OCI-LY7 (cell line): ENCODE results near the gene RPS6KA2. TPM values are rescaled to one million over a fixed set of nuclear protein-coding genes. Genes with fewer than 3 reads are reported as not detected.
A peak's percentile ranks its signal among the peaks of the same experiment; 100 is the strongest.

ENCODE experiments used
- BruUV-seq: library from RNA; stranded (reverse); fragments of 400-500 nt; replicated peaks from 2 replicates; lab custom pipeline; 2021; lab: Mats Ljungman, UMichigan
- CTCF ChIA-PET: fragments of 300-600 bp; sonication (Branson Sonifier 250); formaldehyde crosslinking; loops from one replicate; lab custom pipeline; 2022; ENCODE audit warnings: antibody characterized with exemption; ENCODE audit not compliant: unreplicated experiment; lab: Charles Lee
- POLR2A ChIA-PET: fragments of 300-600 bp; sonication (Branson Sonifier 250); formaldehyde crosslinking; loops from one replicate; lab custom pipeline; 2022; ENCODE audit warnings: antibody characterized with exemption; lab: Charles Lee
- DNase-seq: peaks from one replicate; pipeline ENCODE4 v3.0.0-alpha.2; 2015; ENCODE audit warnings: low spot score
- H2AFZ ChIP-seq: fragments of 200-600 bp; sonication (generic), shearing (Covaris generic); 2 replicates; pipeline ENCODE4 v1.6.1; 2014; ENCODE audit warnings: mild to moderate bottlenecking, antibody characterized with exemption, low read length, moderate library complexity
- H3K27ac ChIP-seq: fragments of 200-600 bp; sonication (generic); 2 replicates; pipeline ENCODE4 v1.5.1; 2014; ENCODE audit warnings: mixed run types, low read depth, mild to moderate bottlenecking, moderate library complexity, low read length, inconsistent platforms; ENCODE audit not compliant: poor library complexity, severe bottlenecking
- H3K36me3 ChIP-seq: fragments of 200-600 bp; sonication (generic); 2 replicates; pipeline ENCODE4 v1.6.1; 2014; ENCODE audit warnings: mild to moderate bottlenecking, antibody characterized with exemption, low read length, moderate library complexity, mixed read lengths; ENCODE audit not compliant: insufficient read depth
- H3K4me1 ChIP-seq: fragments of 200-600 bp; sonication (generic); 2 replicates; pipeline ENCODE4 v1.5.1; 2014; ENCODE audit warnings: mild to moderate bottlenecking, low read length; ENCODE audit not compliant: insufficient read depth, poor library complexity, severe bottlenecking
- H3K4me2 ChIP-seq: fragments of 200-600 bp; sonication (generic); 2 replicates; pipeline ENCODE4 v1.6.1; 2014; ENCODE audit warnings: mild to moderate bottlenecking, low read length
- H3K4me3 ChIP-seq: fragments of 200-600 bp; sonication (generic); 2 replicates; pipeline ENCODE4 v1.5.1; 2014; ENCODE audit warnings: mild to moderate bottlenecking, low read depth, low read length; ENCODE audit not compliant: poor library complexity, severe bottlenecking
- H3K79me2 ChIP-seq: fragments of 200-600 bp; sonication (generic); 2 replicates; pipeline ENCODE4 v1.6.1; 2016; ENCODE audit warnings: low read depth, mild to moderate bottlenecking, low read length, moderate library complexity, mixed read lengths; ENCODE audit not compliant: insufficient read depth
- H3K9me2 ChIP-seq: fragments of 200-600 bp; sonication (generic); 2 replicates; pipeline ENCODE4 v1.6.1; 2016; ENCODE audit warnings: mild to moderate bottlenecking, low read length, mixed read lengths; ENCODE audit not compliant: insufficient read depth
- H3K9me3 ChIP-seq: fragments of 200-600 bp; sonication (generic); 2 replicates; pipeline ENCODE4 v1.6.1; 2014; ENCODE audit warnings: mild to moderate bottlenecking, mixed run types, low read length, mixed read lengths
- H4K20me1 ChIP-seq: fragments of 200-600 bp; sonication (generic); 2 replicates; pipeline ENCODE4 v1.6.1; 2014; ENCODE audit warnings: mild to moderate bottlenecking, antibody characterized with exemption, low read length, moderate library complexity, mixed read lengths; ENCODE audit not compliant: insufficient read depth
- EZH2phosphoT487 ChIP-seq: fragments of 200-600 bp; sonication (generic); IDR thresholded peaks from 2 replicates; pipeline ENCODE4 v1.6.1; 2018; ENCODE audit warnings: low read depth, borderline replicate concordance, mild to moderate bottlenecking, mixed run types, antibody characterized with exemption, low read length, moderate library complexity, mixed read lengths
- intact Hi-C: fragments of 100-400 bp; cut with micrococcal nuclease; formaldehyde crosslinking; loops from one replicate; pipeline ENCODE4 v1.10.0; 2022; ENCODE audit not compliant: unreplicated experiment
- total RNA-seq, 2 experiments: library from RNA; depleted of rRNA in 1 of 2; stranded (reverse); fragments of >200 nt in 1 of 2; shearing (Covaris generic) in 1 of 2; gene quantifications; 2 replicates each; pipeline ENCODE4 v1.2.3, GENCODE V29; 2014 to 2022
- TF ChIP-seq, protein P1 (sequence below): fragments of 200-600 bp; sonication (generic); conservative IDR thresholded peaks from 2 replicates; pipeline ENCODE4 v1.5.1; 2014; ENCODE audit warnings: mild to moderate bottlenecking, antibody characterized with exemption, low read length, moderate library complexity, mixed read lengths

Gene RPS6KA2
- total RNA-seq, 2 experiments from 2014 or later, result 0.69 to 1.9 TPM

- Histone ChIP-seq H3K36me3 (no peaks in the 10 kb centered on the region), H3K4me1 (no peaks in the 10 kb centered on the region), H3K9me3 (no peaks in the 10 kb centered on the region), H4K20me1 (no peaks in the 10 kb centered on the region), H2AFZ (no peak overlapping the region), H3K4me3 (no peak overlapping the region), H3K79me2 (no peaks in the 10 kb centered on the region), H3K27ac (no peak overlapping the region), H3K9me2 (no peaks in the 10 kb centered on the region), H3K4me2 (no peak overlapping the region)
- ChIA-PET CTCF (no interaction called here), POLR2A (no interaction called here)
- no TSS peak for BruUV-seq
- DNase-seq, result peak; percentile 47
- intact Hi-C loops, result no loop called here
- TF ChIP-seq EZH2phosphoT487, result no peak
- TF ChIP-seq, protein P1, sequence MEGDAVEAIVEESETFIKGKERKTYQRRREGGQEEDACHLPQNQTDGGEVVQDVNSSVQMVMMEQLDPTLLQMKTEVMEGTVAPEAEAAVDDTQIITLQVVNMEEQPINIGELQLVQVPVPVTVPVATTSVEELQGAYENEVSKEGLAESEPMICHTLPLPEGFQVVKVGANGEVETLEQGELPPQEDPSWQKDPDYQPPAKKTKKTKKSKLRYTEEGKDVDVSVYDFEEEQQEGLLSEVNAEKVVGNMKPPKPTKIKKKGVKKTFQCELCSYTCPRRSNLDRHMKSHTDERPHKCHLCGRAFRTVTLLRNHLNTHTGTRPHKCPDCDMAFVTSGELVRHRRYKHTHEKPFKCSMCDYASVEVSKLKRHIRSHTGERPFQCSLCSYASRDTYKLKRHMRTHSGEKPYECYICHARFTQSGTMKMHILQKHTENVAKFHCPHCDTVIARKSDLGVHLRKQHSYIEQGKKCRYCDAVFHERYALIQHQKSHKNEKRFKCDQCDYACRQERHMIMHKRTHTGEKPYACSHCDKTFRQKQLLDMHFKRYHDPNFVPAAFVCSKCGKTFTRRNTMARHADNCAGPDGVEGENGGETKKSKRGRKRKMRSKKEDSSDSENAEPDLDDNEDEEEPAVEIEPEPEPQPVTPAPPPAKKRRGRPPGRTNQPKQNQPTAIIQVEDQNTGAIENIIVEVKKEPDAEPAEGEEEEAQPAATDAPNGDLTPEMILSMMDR, result no peak
Measured at GRCh38 chr6:166419286-166419685, 207.8 kb downstream of the RPS6KA2 start.

DNA sequence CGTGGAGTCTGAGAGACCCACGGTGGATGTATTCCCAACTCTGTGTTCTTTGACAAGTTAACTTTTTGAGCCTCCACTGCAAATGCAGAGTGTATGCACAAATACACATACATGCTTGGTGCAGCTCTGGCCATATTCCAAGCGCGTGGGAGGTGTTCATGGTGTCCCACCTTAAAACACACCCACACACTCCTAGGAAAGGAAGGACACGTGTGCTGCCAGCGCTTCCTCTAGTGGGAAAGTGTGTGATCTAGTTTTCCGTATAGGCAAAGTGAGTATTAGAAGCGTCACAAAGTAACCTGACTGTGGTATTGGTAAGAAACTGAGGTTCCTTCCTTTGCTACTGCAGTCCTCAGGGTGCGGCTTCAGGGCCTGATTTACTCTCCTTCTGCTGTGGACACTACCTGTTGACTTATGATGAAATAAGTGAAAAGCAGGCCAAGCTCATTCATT is 208.3 kb downstream of the RPS6KA2 start:
- POLR2A ChIA-PET, result no interaction called here
- CTCF ChIA-PET, result no interaction called here

DNA sequence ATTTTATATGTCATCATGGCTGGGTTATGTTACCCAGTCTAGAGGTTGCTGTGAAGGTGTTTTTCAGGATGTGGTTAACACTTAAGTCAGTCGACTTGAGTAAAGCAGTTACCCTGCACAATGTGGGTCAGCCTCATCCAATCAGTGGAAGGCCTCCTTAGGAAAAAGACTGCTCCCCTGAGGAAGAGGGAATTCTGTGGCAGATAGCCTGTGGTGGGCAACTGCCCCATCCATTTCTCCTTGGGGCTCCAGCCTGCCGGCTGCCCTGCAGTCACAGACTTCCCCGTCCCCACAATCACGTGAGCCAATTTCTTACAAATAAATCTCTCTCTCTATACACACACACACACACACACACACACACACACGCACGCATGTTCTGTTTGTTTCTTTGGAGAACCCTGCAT is 209.8 kb downstream of the RPS6KA2 start:
- intact Hi-C loops, result no loop called here
- Histone ChIP-seq H2AFZ (no peak overlapping the region), H3K36me3 (no peaks in the 10 kb centered on the region), H3K27ac (no peak overlapping the region), H3K4me3 (no peak overlapping the region), H3K9me2 (no peaks in the 10 kb centered on the region), H4K20me1 (no peaks in the 10 kb centered on the region), H3K79me2 (no peaks in the 10 kb centered on the region), H3K9me3 (no peaks in the 10 kb centered on the region), H3K4me2 (no peak overlapping the region), H3K4me1 (no peaks in the 10 kb centered on the region)
- ChIA-PET POLR2A (no interaction called here), CTCF (no interaction called here)
- no peak for DNase-seq
- BruUV-seq, result no TSS peak
- TF ChIP-seq, protein P1, result no peak
- TF ChIP-seq EZH2phosphoT487, result no peak

More for the DNA sequence above, 208.3 kb downstream of the RPS6KA2 start:
- intact Hi-C loops, result no loop called here
- Histone ChIP-seq H3K9me3 (no peaks in the 10 kb centered on the region), H3K27ac (no peak overlapping the region), H3K9me2 (no peaks in the 10 kb centered on the region), H3K36me3 (no peaks in the 10 kb centered on the region), H4K20me1 (no peaks in the 10 kb centered on the region), H3K79me2 (no peaks in the 10 kb centered on the region), H3K4me1 (no peaks in the 10 kb centered on the region), H3K4me2 (no peak overlapping the region), H2AFZ (no peak overlapping the region), H3K4me3 (no peak overlapping the region)
- TF ChIP-seq, protein P1, result no peak
- no peak for TF ChIP-seq EZH2phosphoT487
- no peak for DNase-seq
- no TSS peak for BruUV-seq
